Liver (tissue), 3 donors: ENCODE measurements around the gene CDC42.

Source experiments
- ATF3 ChIP-seq: IDR thresholded peaks from 2 replicates; pipeline ENCODE4 v1.6.1; 2016; ENCODE audit warnings: antibody characterized with exemption
- CTCF ChIP-seq: fragments of 150-350 bp; IDR thresholded peaks from 2 replicates; pipeline ENCODE4 v1.5.1; 2017; ENCODE audit warnings: improper control_type of control experiment, low read depth, low read length; ENCODE audit not compliant: missing input control
- EGR1 ChIP-seq, 2 donors: IDR thresholded peaks; 2 replicates each; pipeline ENCODE4 v1.6.1; 2016 to 2018; ENCODE audit warnings: antibody characterized with exemption in 2 of 2, low read depth in 2 of 2
- FOXA1 ChIP-seq: IDR thresholded peaks from 2 replicates; pipeline ENCODE4 v1.6.1; 2016; ENCODE audit warnings: antibody characterized with exemption
- GABPA ChIP-seq, 2 donors: IDR thresholded peaks in 1 of 2; conservative IDR thresholded peaks in 1 of 2; 2 replicates each; pipeline ENCODE4 v1.6.1; 2016; ENCODE audit warnings: antibody characterized with exemption in 2 of 2, mild to moderate bottlenecking in 1 of 2, moderate library complexity in 1 of 2
- HNF4G ChIP-seq: IDR thresholded peaks from 2 replicates; pipeline ENCODE4 v1.6.1; 2016; ENCODE audit warnings: antibody characterized with exemption
- MAX ChIP-seq: IDR thresholded peaks from 2 replicates; pipeline ENCODE4 v1.6.1; 2016; ENCODE audit warnings: antibody characterized with exemption
- RAD21 ChIP-seq, 2 donors: IDR thresholded peaks; 2 replicates each; pipeline ENCODE4 v1.6.1; 2016; ENCODE audit warnings: antibody characterized with exemption in 2 of 2, mild to moderate bottlenecking in 2 of 2
- REST ChIP-seq: IDR thresholded peaks from 2 replicates; pipeline ENCODE4 v1.6.1; 2016; ENCODE audit warnings: antibody characterized with exemption, mild to moderate bottlenecking
- RXRA ChIP-seq, 2 donors: IDR thresholded peaks; 2 replicates each; pipeline ENCODE4 v1.6.1; 2017 to 2018; ENCODE audit warnings: antibody characterized with exemption in 2 of 2, mild to moderate bottlenecking in 1 of 2
- TAF1 ChIP-seq: conservative IDR thresholded peaks from 2 replicates; pipeline ENCODE4 v1.6.1; 2016; ENCODE audit warnings: antibody characterized with exemption, mild to moderate bottlenecking
- YY1 ChIP-seq: IDR thresholded peaks from 2 replicates; pipeline ENCODE4 v1.6.1; 2016; ENCODE audit warnings: antibody characterized with exemption, mild to moderate bottlenecking
- donor health status: healthy.
- donor health status: healthy.

- TF ChIP-seq CTCF (no peak), HNF4G (no peak), REST (no peak), RAD21 (IDR thresholded peaks at IDR 0.05) (no peak), EGR1 (IDR thresholded peaks at IDR 0.05; ENCODE audit: low read depth in 2 of 2) (no peak), MAX (no peak), GABPA (IDR thresholded peaks at IDR 0.05 in 1 of 2, conservative IDR thresholded peaks at IDR 0.05 in 1 of 2) (no peak), ATF3 (no peak), FOXA1 (no peak), YY1 (no peak), TAF1 (no peak), RXRA (IDR thresholded peaks at IDR 0.05) (no peak)
Measured at GRCh38 chr1:22096463-22096862, 44.0 kb downstream of the CDC42 start.
